T-helper 1 cell treated with Interleukin-12 subunit alpha and Interleukin-12 subunit beta and Interleukin-4 antibody, amounts not matched to agents 30 μg/mL and 1 μg/mL, for 36 hours (primary cell): Measurements from ENCODE around the gene IRAK3.

ENCODE experiments used
- H3K27ac Mint-ChIP-seq: one replicate; pipeline ENCODE4 v1.8.0; 2021; ENCODE audit warnings: mild to moderate bottlenecking, mixed read lengths
- H3K27me3 Mint-ChIP-seq: one replicate; pipeline ENCODE4 v1.8.0; 2021; ENCODE audit warnings: low read depth, mixed read lengths
- H3K36me3 Mint-ChIP-seq: one replicate; pipeline ENCODE4 v1.8.0; 2021; ENCODE audit warnings: low read depth, mixed read lengths
- H3K4me1 Mint-ChIP-seq: one replicate; pipeline ENCODE4 v1.8.0; 2021; ENCODE audit warnings: low read depth, mixed read lengths
- H3K4me3 Mint-ChIP-seq: one replicate; pipeline ENCODE4 v1.8.0; 2021; ENCODE audit warnings: mild to moderate bottlenecking, moderate library complexity, mixed read lengths
- H3K9me3 Mint-ChIP-seq: one replicate; pipeline ENCODE4 v1.8.0; 2021; ENCODE audit warnings: mixed read lengths

The IRAK3 gene

GRCh38 chr12:66188584-66189485 is at the start of gene IRAK3:
Gene IRAK3, plus strand, starts transcription at chr12:66189214. Its CDS starts 86 bp downstream, at chr12:66189300.
- H3K27me3 Mint-ChIP-seq, result peaks cover 24% of the 10 kb centered on the region
- H3K4me3 Mint-ChIP-seq, result peak within 1 kb of the TSS; percentile 76
- H3K36me3 Mint-ChIP-seq, result peaks cover 6% of the 10 kb centered on the region
- H3K27ac Mint-ChIP-seq, result peak within 1 kb of the TSS; percentile 62
- peaks cover 6% of the 10 kb centered on the region for H3K9me3 Mint-ChIP-seq
- H3K4me1 Mint-ChIP-seq, result peaks cover 32% of the 10 kb centered on the region

- Mint-ChIP-seq H3K4me1 (no peaks in the 10 kb centered on the region), H3K4me3 (no peak overlapping the region), H3K27ac (no peak overlapping the region), H3K27me3 (no peaks in the 10 kb centered on the region), H3K9me3 (peaks cover 29% of the 10 kb centered on the region), H3K36me3 (peaks cover 58% of the 10 kb centered on the region)
Observed at GRCh38 chr12:66139328-66139727, 49.7 kb upstream of the IRAK3 start.

- H3K27ac Mint-ChIP-seq, result no peak overlapping the region
- H3K4me3 Mint-ChIP-seq, result no peak overlapping the region
- H3K4me1 Mint-ChIP-seq, result peaks cover 12% of the 10 kb centered on the region
- no peaks in the 10 kb centered on the region for H3K27me3 Mint-ChIP-seq
- H3K9me3 Mint-ChIP-seq, result peaks cover 29% of the 10 kb centered on the region
- H3K36me3 Mint-ChIP-seq, result peaks cover 64% of the 10 kb centered on the region
Observed at GRCh38 chr12:66140731-66141130, 48.3 kb upstream of the IRAK3 start.

GRCh38 chr12:66141299-66141698 is 47.7 kb upstream of the IRAK3 start:
- no peak overlapping the region for H3K4me3 Mint-ChIP-seq
- no peaks in the 10 kb centered on the region for H3K27me3 Mint-ChIP-seq
- H3K36me3 Mint-ChIP-seq, result peaks cover 62% of the 10 kb centered on the region
- H3K4me1 Mint-ChIP-seq, result peaks cover 16% of the 10 kb centered on the region
- peaks cover 27% of the 10 kb centered on the region for H3K9me3 Mint-ChIP-seq
- H3K27ac Mint-ChIP-seq, result no peak overlapping the region

GRCh38 chr12:66142826-66143225 is 46.2 kb upstream of the IRAK3 start:
- H3K36me3 Mint-ChIP-seq, result peaks cover 58% of the 10 kb centered on the region
- H3K4me1 Mint-ChIP-seq, result peaks cover 16% of the 10 kb centered on the region
- H3K27me3 Mint-ChIP-seq, result no peaks in the 10 kb centered on the region
- H3K4me3 Mint-ChIP-seq, result no peak overlapping the region
- H3K27ac Mint-ChIP-seq, result no peak overlapping the region
- peaks cover 25% of the 10 kb centered on the region for H3K9me3 Mint-ChIP-seq

GRCh38 chr12:66143868-66144267 is 45.1 kb upstream of the IRAK3 start:
- H3K36me3 Mint-ChIP-seq, result peaks cover 58% of the 10 kb centered on the region
- H3K4me1 Mint-ChIP-seq, result peaks cover 16% of the 10 kb centered on the region
- no peaks in the 10 kb centered on the region for H3K27me3 Mint-ChIP-seq
- no peak overlapping the region for H3K27ac Mint-ChIP-seq
- peaks cover 25% of the 10 kb centered on the region for H3K9me3 Mint-ChIP-seq
- H3K4me3 Mint-ChIP-seq, result no peak overlapping the region

GRCh38 chr12:66144791-66145754 is 43.9 kb upstream of the IRAK3 start:
- H3K4me3 Mint-ChIP-seq, result no peak overlapping the region

GRCh38 chr12:66149702-66150398 is 39.2 kb upstream of the IRAK3 start:
- H3K4me1 Mint-ChIP-seq, result peaks cover 12% of the 10 kb centered on the region
- peaks cover 17% of the 10 kb centered on the region for H3K36me3 Mint-ChIP-seq
- no peaks in the 10 kb centered on the region for H3K27me3 Mint-ChIP-seq
- no peak overlapping the region for H3K27ac Mint-ChIP-seq
- no peak overlapping the region for H3K4me3 Mint-ChIP-seq
- no peaks in the 10 kb centered on the region for H3K9me3 Mint-ChIP-seq

More at GRCh38 chr12:66144791-66145754, 43.9 kb upstream of the IRAK3 start:
- no peaks in the 10 kb centered on the region for H3K27me3 Mint-ChIP-seq
- H3K36me3 Mint-ChIP-seq, result peaks cover 48% of the 10 kb centered on the region
- peak overlapping the region; percentile 57 for H3K27ac Mint-ChIP-seq
- H3K4me1 Mint-ChIP-seq, result peaks cover 16% of the 10 kb centered on the region
- peaks cover 22% of the 10 kb centered on the region for H3K9me3 Mint-ChIP-seq

- Mint-ChIP-seq H3K36me3 (peaks cover 16% of the 10 kb centered on the region), H3K27me3 (no peaks in the 10 kb centered on the region), H3K4me3 (no peak overlapping the region), H3K27ac (no peak overlapping the region), H3K4me1 (peaks cover 2% of the 10 kb centered on the region), H3K9me3 (no peaks in the 10 kb centered on the region)
Observed at GRCh38 chr12:66152732-66153131, 36.3 kb upstream of the IRAK3 start.

- H3K4me3 Mint-ChIP-seq, result no peak overlapping the region
- no peak overlapping the region for H3K27ac Mint-ChIP-seq
- peaks cover 7% of the 10 kb centered on the region for H3K4me1 Mint-ChIP-seq
- H3K36me3 Mint-ChIP-seq, result peaks cover 20% of the 10 kb centered on the region
- no peaks in the 10 kb centered on the region for H3K27me3 Mint-ChIP-seq
- no peaks in the 10 kb centered on the region for H3K9me3 Mint-ChIP-seq
Observed at GRCh38 chr12:66154776-66155175, 34.2 kb upstream of the IRAK3 start.

- no peak overlapping the region for H3K27ac Mint-ChIP-seq
- no peaks in the 10 kb centered on the region for H3K9me3 Mint-ChIP-seq
- peaks cover 8% of the 10 kb centered on the region for H3K4me1 Mint-ChIP-seq
- peaks cover 19% of the 10 kb centered on the region for H3K36me3 Mint-ChIP-seq
- H3K4me3 Mint-ChIP-seq, result no peak overlapping the region
- no peaks in the 10 kb centered on the region for H3K27me3 Mint-ChIP-seq
Observed at GRCh38 chr12:66156654-66157053, 32.4 kb upstream of the IRAK3 start.

GRCh38 chr12:66159123-66159522 is 29.9 kb upstream of the IRAK3 start:
- H3K27me3 Mint-ChIP-seq, result no peaks in the 10 kb centered on the region
- H3K27ac Mint-ChIP-seq, result no peak overlapping the region
- H3K4me3 Mint-ChIP-seq, result no peak overlapping the region
- H3K36me3 Mint-ChIP-seq, result peaks cover 30% of the 10 kb centered on the region
- H3K9me3 Mint-ChIP-seq, result peaks cover 5% of the 10 kb centered on the region
- H3K4me1 Mint-ChIP-seq, result peaks cover 14% of the 10 kb centered on the region

- Mint-ChIP-seq H3K4me1 (peaks cover 21% of the 10 kb centered on the region), H3K27ac (no peak overlapping the region), H3K9me3 (peaks cover 21% of the 10 kb centered on the region), H3K27me3 (no peaks in the 10 kb centered on the region), H3K4me3 (no peak overlapping the region), H3K36me3 (peaks cover 44% of the 10 kb centered on the region)
Observed at GRCh38 chr12:66160704-66161103, 28.3 kb upstream of the IRAK3 start.

GRCh38 chr12:66162701-66163100 is 26.3 kb upstream of the IRAK3 start:
- Mint-ChIP-seq H3K4me1 (peaks cover 25% of the 10 kb centered on the region), H3K4me3 (no peak overlapping the region), H3K9me3 (peaks cover 25% of the 10 kb centered on the region), H3K27me3 (no peaks in the 10 kb centered on the region), H3K36me3 (peaks cover 56% of the 10 kb centered on the region), H3K27ac (peak overlapping the region; percentile 15)
